HepG2 (cell line): ENCODE data around the gene IPPK. TPM values are rescaled to one million over a fixed set of nuclear protein-coding genes. Genes with fewer than 3 reads are reported as not detected.

Experiments used
- ATAC-seq: fragments of 200-7000 bp; cut with Tn5 transposase; 3 replicates; pipeline ENCODE4 v1.9.1; 2020; ENCODE audit warnings: mild to moderate bottlenecking, moderate library complexity
- BruUV-seq: library from RNA; stranded (reverse); fragments of 400-500 nt; replicated peaks from 2 replicates; lab custom pipeline; 2021; lab: Mats Ljungman, UMichigan
- CTCF ChIA-PET: fragments of 300-600 bp; formaldehyde crosslinking; extraction: SDS; loops from one replicate; lab custom pipeline; 2021; ENCODE audit warnings: low total read pairs, inconsistent platforms, low intra/inter-chr PET ratio; lab: Yijun Ruan, JAX
- POLR2A ChIA-PET: fragments of 350-600 bp; sonication (Branson Sonifier 250); formaldehyde crosslinking; loops from one replicate; lab custom pipeline; 2020; ENCODE audit warnings: antibody characterized with exemption, inconsistent platforms; lab: Yijun Ruan, JAX
- DNase-seq: peaks from one replicate; pipeline ENCODE4 v3.0.0-alpha.2; 2015; ENCODE audit warnings: low spot score
- FAIRE-seq: peaks from 3 replicates; lab custom pipeline; 2011; peaks lifted over from hg19 to GRCh38; lab: Jason Lieb, UNC
- H2AFZ ChIP-seq: one replicate; pipeline ENCODE4 v1.6.1; 2011; ENCODE audit warnings: low read length, inconsistent platforms
- H3K27ac ChIP-seq: fragments of 300-600 bp; 3 replicates; pipeline ENCODE4 v1.8.0; 2011; ENCODE audit warnings: mixed run types, mild to moderate bottlenecking, mixed read lengths, low read length, inconsistent platforms; ENCODE audit not compliant: insufficient read depth; ENCODE audit errors: extremely low read length
- H3K27me3 ChIP-seq, 2 experiments: fragments of 200-600 bp in 1 of 2; 2 replicates in 1 of 2; 3 replicates in 1 of 2; pipeline versions ENCODE4 v1.6.0 to v1.8.0; 2011; ENCODE audit warnings: low read length in 2 of 2, mild to moderate bottlenecking in 2 of 2, moderate library complexity in 2 of 2, inconsistent platforms in 1 of 2; ENCODE audit not compliant: insufficient read depth in 2 of 2, control insufficient read depth in 1 of 2
- H3K36me3 ChIP-seq, 2 experiments: fragments of 200-600 bp in 1 of 2; replicated peaks in 1 of 2; 2 replicates in 1 of 2; 3 replicates in 1 of 2; pipeline versions ENCODE4 v1.5.1 to v1.8.0; 2011; ENCODE audit warnings: low read length in 2 of 2, inconsistent platforms in 1 of 2; ENCODE audit not compliant: insufficient read depth in 2 of 2, control insufficient read depth in 1 of 2
- H3K4me1 ChIP-seq: 2 replicates; pipeline ENCODE4 v1.5.1; 2012; ENCODE audit warnings: low read length, inconsistent platforms; ENCODE audit not compliant: insufficient read depth
- H3K4me2 ChIP-seq: 2 replicates; pipeline ENCODE4 v1.6.0; 2011; ENCODE audit warnings: low read depth, low read length, inconsistent platforms
- H3K4me3 ChIP-seq, 3 experiments: fragments of 200-600 bp in 1 of 3; sonication (generic), shearing (Covaris generic) in 1 of 3; replicated peaks in 1 of 3; 2 replicates each; pipeline ENCODE4 v1.5.1; 2011 to 2016; ENCODE audit warnings: low read length in 3 of 3, inconsistent platforms in 2 of 3, low read depth in 2 of 3, mild to moderate bottlenecking in 2 of 3, control low read depth in 1 of 3, mixed read lengths in 1 of 3; ENCODE audit not compliant: insufficient read depth in 1 of 3
- H3K79me2 ChIP-seq: one replicate; pipeline ENCODE4 v1.6.1; 2011; ENCODE audit warnings: low read length, inconsistent platforms; ENCODE audit not compliant: insufficient read depth
- H3K9ac ChIP-seq: 2 replicates; pipeline ENCODE4 v1.6.0; 2011; ENCODE audit warnings: mild to moderate bottlenecking, low read depth, low read length, inconsistent platforms; ENCODE audit not compliant: insufficient read depth
- H3K9me3 ChIP-seq: 2 replicates; pipeline ENCODE4 v1.5.1; 2012; ENCODE audit warnings: mild to moderate bottlenecking, low read length
- H4K20me1 ChIP-seq: 2 replicates; pipeline ENCODE4 v1.6.0; 2011; ENCODE audit warnings: inconsistent platforms, mild to moderate bottlenecking, low read length, moderate library complexity; ENCODE audit not compliant: insufficient read depth
- FOXC1 ChIP-seq: sonication (generic); formaldehyde crosslinking; IDR thresholded peaks from 2 replicates; pipeline ENCODE4 v1.8.0; 2022; ENCODE audit warnings: mild to moderate bottlenecking, missing genetic modification reagents, borderline replicate concordance
- GATA4 ChIP-seq: sonication (generic); IDR thresholded peaks from 2 replicates; pipeline ENCODE4 v1.6.1; 2016; ENCODE audit warnings: antibody characterized with exemption, low read depth, borderline replicate concordance
- GATAD2A ChIP-seq: IDR thresholded peaks from 2 replicates; pipeline ENCODE4 v1.6.1; 2016
- KDM2A ChIP-seq: sonication (generic); formaldehyde crosslinking; IDR thresholded peaks from 2 replicates; pipeline ENCODE4 v1.4.0; 2020; ENCODE audit warnings: low read depth, missing genetic modification reagents, borderline replicate concordance
- NFIC ChIP-seq: IDR thresholded peaks from 2 replicates; pipeline ENCODE4 v1.6.1; 2012; ENCODE audit warnings: mild to moderate bottlenecking, low read length, inconsistent platforms
- SALL1 ChIP-seq: sonication (generic); formaldehyde crosslinking; IDR thresholded peaks from 2 replicates; pipeline ENCODE4 v1.8.0; 2022; ENCODE audit warnings: mild to moderate bottlenecking, missing genetic modification reagents
- SNAPC2 ChIP-seq: sonication (generic); formaldehyde crosslinking; IDR thresholded peaks from 2 replicates; pipeline ENCODE4 v1.8.1; 2022; ENCODE audit warnings: mild to moderate bottlenecking, missing genetic modification reagents
- ZNF776 ChIP-seq: sonication (generic); formaldehyde crosslinking; IDR thresholded peaks from 2 replicates; pipeline ENCODE4 v1.4.0; 2020; ENCODE audit warnings: mild to moderate bottlenecking, missing genetic modification reagents
- WGBS: methylation state at CpG from one replicate; pipeline ENCODE4 v1.1.6; 2017; ENCODE audit warnings: low lambda C conversion rate; 5-methylcytosine and 5-hydroxymethylcytosine counted together
- in situ Hi-C: cut with HindIII; loops from 2 replicates; pipeline ENCODE4 v1.10.0; 2017; ENCODE audit warnings: low pct_unique_long_range_greater_than_20kb; ENCODE audit not compliant: extremely low pct_ligation_motif_present
- intact Hi-C: fragments of 100-400 bp; cut with micrococcal nuclease; formaldehyde crosslinking; loops from one replicate; pipeline ENCODE4 v1.10.0; 2022; ENCODE audit not compliant: unreplicated experiment
- polyA plus RNA-seq, 8 experiments: library from polyadenylated mRNA; depleted of rRNA in 3 of 8; stranded (reverse) in 7 of 8; unstranded in 1 of 8; fragments of >200 nt; fragmentation: Illumina TruSeq in 4 of 8; extraction: Trizol in 4 of 8; gene quantifications; 2 replicates each; pipeline versions ENCODE4 v1.2.1 to v1.2.3, GENCODE V29; 2011 to 2016; ENCODE audit warnings: low read depth in 4 of 8, missing spikeins in 1 of 8, mixed read lengths in 1 of 8; ENCODE audit not compliant: insufficient read depth in 1 of 8
- total RNA-seq, 5 experiments: library from RNA; depleted of rRNA; stranded (reverse); fragments of >200 nt; fragmentation: Illumina TruSeq; extraction: Trizol; gene quantifications; 2 replicates each; pipeline ENCODE4 v1.2.3, GENCODE V29; 2016; ENCODE audit warnings: low read depth in 1 of 5

IPPK gene
- total and polyA plus RNA-seq, 2 of the 13 experiments (the other 11 are each of a cell fraction or from before 2014, with no cell fraction given) = 9.9 to 14.1 TPM

GRCh38 chr9:92635760-92636159 lies 34.2 kb downstream of the IPPK start:
- ChIA-PET CTCF (interaction anchor here (3.1 kb wide), 1 partner anchor 134 kb away, joined by 32 read pairs; no protein-coding TSS in a partner anchor), POLR2A (no interaction called here)
- no peak for ATAC-seq
- no peaks in the 10 kb centered on the region for H4K20me1 ChIP-seq
- H3K4me3 ChIP-seq = no peak overlapping the region
- no peak overlapping the region for H3K4me2 ChIP-seq
- H3K36me3 ChIP-seq = peaks cover 30 to 77% of the 10 kb centered on the region in 2 experiments; a peak in 4 of 5 replicates
- H3K4me1 ChIP-seq = no peaks in the 10 kb centered on the region
- H3K27ac ChIP-seq = no peak overlapping the region
- no peaks in the 10 kb centered on the region for H3K27me3 ChIP-seq
- in situ Hi-C loops = loop anchor here (10.0 kb wide), 2 partner anchors 311 to 501 kb away; partner anchors contain the start of genes CENPP and NOL8
- H3K9me3 ChIP-seq = no peaks in the 10 kb centered on the region
- WGBS = 96% methylated on average over 4 of the region's 4 CpGs
- H2AFZ ChIP-seq = no peak overlapping the region
- TF ChIP-seq SNAPC2 (CRISPR knock-in tag) (no peak), ZNF776 (CRISPR knock-in tag) (no peak), NFIC (no peak), GATA4 (no peak), KDM2A (CRISPR knock-in tag) (no peak), SALL1 (CRISPR knock-in tag) (no peak), GATAD2A (no peak), FOXC1 (no peak)
- TF ChIP-seq, all 625 proteins: peak for 0
- BruUV-seq = no TSS peak
- DNase-seq (no peak), FAIRE-seq (no peak)
- Histone ChIP-seq H3K79me2 (no peaks in the 10 kb centered on the region), H3K9ac (no peak overlapping the region)
- intact Hi-C loops = loop anchor here (2.0 kb wide), 2 partner anchors 311 to 343 kb away; partner anchors contain the start of genes CENPP, IARS1 and NOL8
